ENCODE data around the gene CDCP1.

- TF ChIP-seq POLR2AphosphoS5 (IDR thresholded peaks at IDR 0.05) (no peak), CTCF (IDR thresholded peaks at IDR 0.05) (no peak), POLR2A (IDR thresholded peaks at IDR 0.05) (no peak)
These were observed 40.7 kb upstream of the CDCP1 start for GRCh38 chr3:45186871-45187270.
